BLaER1 (cell line): ENCODE results near the gene LCP2.
A peak's percentile ranks its signal among the peaks of the same experiment; 100 is the strongest.

ENCODE experiments used
- H3K27ac ChIP-seq: shearing (Covaris generic); formaldehyde crosslinking; 2 replicates; pipeline ENCODE4 v1.8.1; 2022
- H3K27me3 ChIP-seq: shearing (Covaris generic); formaldehyde crosslinking; 2 replicates; pipeline ENCODE4 v1.8.1; 2022
- H3K36me3 ChIP-seq: shearing (Covaris generic); formaldehyde crosslinking; 2 replicates; pipeline ENCODE4 v1.8.1; 2022
- H3K4me1 ChIP-seq: shearing (Covaris generic); formaldehyde crosslinking; 2 replicates; pipeline ENCODE4 v1.8.1; 2022
- H3K4me2 ChIP-seq: shearing (Covaris generic); formaldehyde crosslinking; 2 replicates; pipeline ENCODE4 v1.8.1; 2022
- H3K4me3 ChIP-seq: shearing (Covaris generic); formaldehyde crosslinking; 2 replicates; pipeline ENCODE4 v1.8.1; 2022
- H3K9ac ChIP-seq: shearing (Covaris generic); formaldehyde crosslinking; 2 replicates; pipeline ENCODE4 v1.8.1; 2022
- H3K9me3 ChIP-seq: shearing (Covaris generic); formaldehyde crosslinking; 2 replicates; pipeline ENCODE4 v1.8.1; 2022
- H4K20me1 ChIP-seq: shearing (Covaris generic); formaldehyde crosslinking; 2 replicates; pipeline ENCODE4 v1.8.1; 2022
- Cebpa-rat ChIP-seq: shearing (Covaris generic); IDR thresholded peaks from 2 replicates; pipeline ENCODE4 v1.8.1; 2022

The LCP2 gene

DNA sequence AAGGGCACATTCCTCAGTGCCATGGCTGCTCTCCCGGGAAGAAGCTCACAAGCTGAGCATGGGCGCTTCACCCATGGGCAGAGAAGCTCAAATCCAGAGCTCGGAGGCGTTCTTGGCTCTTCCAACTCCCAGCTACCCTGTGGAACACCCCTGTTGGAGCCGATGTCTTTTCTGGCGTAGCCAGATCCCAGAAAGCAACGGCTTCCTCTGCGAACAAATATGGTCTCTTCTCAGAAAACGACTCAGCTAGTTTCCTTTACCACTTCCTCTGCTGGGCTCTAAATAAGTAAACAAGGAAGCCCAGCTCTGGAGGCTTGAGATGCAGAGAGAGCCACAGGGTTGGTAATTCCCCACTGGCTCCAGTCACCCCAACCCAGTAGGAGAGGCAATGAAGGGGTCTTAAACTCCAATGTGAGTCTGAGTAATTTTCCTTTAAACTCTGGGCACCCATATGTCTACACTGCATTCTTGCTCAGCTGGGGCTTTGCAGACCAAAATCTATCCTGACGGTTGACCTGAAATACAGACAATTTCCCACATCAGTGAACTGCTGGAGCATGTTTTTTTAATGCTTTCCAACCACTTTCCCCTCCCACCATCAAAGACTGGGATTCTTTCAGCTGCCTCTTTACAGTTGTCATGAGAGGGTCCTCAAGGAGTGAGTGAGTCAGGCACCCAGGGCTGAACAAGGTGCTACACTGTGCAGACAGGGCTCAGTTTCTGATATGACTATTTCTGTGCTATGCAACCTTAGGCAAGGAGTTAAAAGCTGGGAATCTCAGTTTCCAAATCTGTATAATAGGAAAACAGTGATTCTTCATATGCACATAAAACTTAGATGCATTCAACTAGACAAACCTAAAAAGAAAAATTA lies at the start of gene LCP2:
LCP2 (minus strand) TSS at position 189 of the 874 bp plus-strand sequence; CDS start at position 23, 166 bp downstream.
- Histone ChIP-seq H3K9ac (peak within 1 kb of the TSS; percentile 94), H3K9me3 (no peaks in the 10 kb centered on the region), H3K4me3 (peak within 1 kb of the TSS; percentile 85)

DNA sequence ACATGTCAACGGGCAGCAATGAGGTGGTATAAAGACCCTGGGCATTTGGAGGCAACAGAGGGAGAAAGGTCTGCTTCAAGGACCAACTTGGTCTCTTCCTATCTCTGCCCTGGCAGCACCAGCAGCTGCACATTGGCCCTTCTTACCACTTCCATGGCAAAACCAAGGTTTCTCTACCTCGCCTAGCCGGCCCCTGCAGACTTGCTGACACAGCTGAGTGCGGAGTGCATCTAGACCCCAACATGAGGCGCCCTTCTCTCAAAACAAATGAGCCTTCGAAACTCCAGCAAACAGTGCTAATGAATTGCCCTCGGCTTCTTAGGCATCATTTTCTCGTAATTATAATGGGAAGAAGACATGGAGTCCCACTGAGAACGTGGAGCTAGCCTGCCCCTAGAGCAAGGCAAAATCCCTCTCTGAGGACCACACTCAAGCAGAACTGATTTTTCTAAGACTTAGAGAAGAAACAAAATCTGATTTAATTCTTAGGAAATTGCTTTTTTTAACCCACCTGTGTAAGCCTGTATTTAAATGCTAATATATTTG lies 49.5 kb upstream of the LCP2 start:
- Histone ChIP-seq H3K9me3 (peaks cover 30% of the 10 kb centered on the region), H4K20me1 (no peaks in the 10 kb centered on the region), H3K4me2 (no peak overlapping the region), H3K4me3 (no peak overlapping the region), H3K27ac (no peak overlapping the region), H3K36me3 (no peaks in the 10 kb centered on the region), H3K4me1 (peaks cover 25% of the 10 kb centered on the region), H3K9ac (no peak overlapping the region), H3K27me3 (no peaks in the 10 kb centered on the region)
- no peak for TF ChIP-seq Cebpa-rat

More for the DNA sequence above, at the start of gene LCP2:
- Histone ChIP-seq H3K4me1 (peaks cover 86% of the 10 kb centered on the region), H3K27me3 (no peaks in the 10 kb centered on the region), H3K27ac (peak within 1 kb of the TSS; percentile 95), H3K4me2 (peak within 1 kb of the TSS; percentile 96), H3K36me3 (peaks cover 4% of the 10 kb centered on the region), H4K20me1 (peaks cover 34% of the 10 kb centered on the region)
- TF ChIP-seq Cebpa-rat = no peak

- TF ChIP-seq Cebpa-rat = no peak
- no peaks in the 10 kb centered on the region for H4K20me1 ChIP-seq
- peaks cover 22% of the 10 kb centered on the region for H3K4me1 ChIP-seq
- peaks cover 41% of the 10 kb centered on the region for H3K9me3 ChIP-seq
- H3K27me3 ChIP-seq = no peaks in the 10 kb centered on the region
- no peak overlapping the region for H3K4me3 ChIP-seq
- H3K4me2 ChIP-seq = peak overlapping the region; percentile 7; the same call in 1 of the 2 replicates
- no peak overlapping the region for H3K9ac ChIP-seq
- no peaks in the 10 kb centered on the region for H3K36me3 ChIP-seq
- no peak overlapping the region for H3K27ac ChIP-seq
Observed at GRCh38 chr5:170345971-170346370, 48.4 kb upstream of the LCP2 start.

DNA sequence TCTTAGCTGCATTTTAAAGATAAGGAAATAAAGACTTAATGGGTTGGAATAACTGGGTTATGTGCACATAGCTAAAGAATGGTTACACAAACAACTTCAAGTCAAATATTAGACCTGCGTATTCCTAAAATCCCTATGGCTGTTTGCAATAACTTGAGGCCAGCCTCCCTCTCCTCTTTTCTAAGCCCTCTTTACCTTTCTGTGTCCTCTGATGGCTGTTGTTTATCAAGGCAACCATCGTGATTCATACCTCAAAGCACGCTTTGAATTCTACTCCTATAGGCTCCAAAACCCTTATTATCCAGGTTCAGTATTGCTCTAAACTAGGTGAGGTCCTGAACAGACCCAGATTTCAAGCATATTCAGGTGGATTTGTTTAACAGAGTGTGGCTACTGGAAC lies 45.6 kb upstream of the LCP2 start:
- no peaks in the 10 kb centered on the region for H4K20me1 ChIP-seq
- H3K9ac ChIP-seq = no peak overlapping the region
- H3K4me1 ChIP-seq = peaks cover 32% of the 10 kb centered on the region
- H3K27me3 ChIP-seq = no peaks in the 10 kb centered on the region
- no peak overlapping the region for H3K27ac ChIP-seq
- H3K36me3 ChIP-seq = no peaks in the 10 kb centered on the region
- H3K4me2 ChIP-seq = no peak overlapping the region
- H3K4me3 ChIP-seq = no peak overlapping the region
- TF ChIP-seq Cebpa-rat = no peak
- peaks cover 41% of the 10 kb centered on the region for H3K9me3 ChIP-seq

GRCh38 chr5:170342153-170342725 lies 44.7 kb upstream of the LCP2 start:
- no peak overlapping the region for H3K27ac ChIP-seq
- peaks cover 41% of the 10 kb centered on the region for H3K9me3 ChIP-seq
- peaks cover 32% of the 10 kb centered on the region for H3K4me1 ChIP-seq
- H3K27me3 ChIP-seq = no peaks in the 10 kb centered on the region
- no peak overlapping the region for H3K4me3 ChIP-seq
- no peak for TF ChIP-seq Cebpa-rat
- no peaks in the 10 kb centered on the region for H3K36me3 ChIP-seq
- H3K4me2 ChIP-seq = no peak overlapping the region
- no peak overlapping the region for H3K9ac ChIP-seq
- H4K20me1 ChIP-seq = no peaks in the 10 kb centered on the region

- peaks cover 37% of the 10 kb centered on the region for H3K4me1 ChIP-seq
- H3K36me3 ChIP-seq = no peaks in the 10 kb centered on the region
- no peaks in the 10 kb centered on the region for H3K27me3 ChIP-seq
- peaks cover 41% of the 10 kb centered on the region for H3K9me3 ChIP-seq
- H3K4me3 ChIP-seq = no peak overlapping the region
- H3K27ac ChIP-seq = no peak overlapping the region
- no peak overlapping the region for H3K4me2 ChIP-seq
- H3K9ac ChIP-seq = no peak overlapping the region
- H4K20me1 ChIP-seq = no peaks in the 10 kb centered on the region
- TF ChIP-seq Cebpa-rat = no peak
Observed at GRCh38 chr5:170341545-170341944, 44.0 kb upstream of the LCP2 start.

- H4K20me1 ChIP-seq = no peaks in the 10 kb centered on the region
- peak overlapping the region; percentile 55; the same call in 1 of the 2 replicates for H3K4me2 ChIP-seq
- no peaks in the 10 kb centered on the region for H3K36me3 ChIP-seq
- H3K27me3 ChIP-seq = no peaks in the 10 kb centered on the region
- H3K9ac ChIP-seq = no peak overlapping the region
- TF ChIP-seq Cebpa-rat = no peak
- H3K4me1 ChIP-seq = peaks cover 34% of the 10 kb centered on the region
- H3K27ac ChIP-seq = no peak overlapping the region
- H3K9me3 ChIP-seq = peaks cover 35% of the 10 kb centered on the region
- no peak overlapping the region for H3K4me3 ChIP-seq
Observed at GRCh38 chr5:170339780-170340167, 42.2 kb upstream of the LCP2 start.

GRCh38 chr5:170338933-170339779 lies 41.6 kb upstream of the LCP2 start:
- no peaks in the 10 kb centered on the region for H3K36me3 ChIP-seq
- H3K27ac ChIP-seq = 0 out of 2 replicates have a peak overlapping the region, but pooled peaks have one; percentile 5
- no peaks in the 10 kb centered on the region for H3K27me3 ChIP-seq
- H4K20me1 ChIP-seq = no peaks in the 10 kb centered on the region
- H3K9me3 ChIP-seq = peaks cover 28% of the 10 kb centered on the region
- no peak overlapping the region for H3K4me3 ChIP-seq
- peaks cover 40% of the 10 kb centered on the region for H3K4me1 ChIP-seq
- no peak for TF ChIP-seq Cebpa-rat
- peak overlapping the region; percentile 55 for H3K4me2 ChIP-seq
- H3K9ac ChIP-seq = no peak overlapping the region

DNA sequence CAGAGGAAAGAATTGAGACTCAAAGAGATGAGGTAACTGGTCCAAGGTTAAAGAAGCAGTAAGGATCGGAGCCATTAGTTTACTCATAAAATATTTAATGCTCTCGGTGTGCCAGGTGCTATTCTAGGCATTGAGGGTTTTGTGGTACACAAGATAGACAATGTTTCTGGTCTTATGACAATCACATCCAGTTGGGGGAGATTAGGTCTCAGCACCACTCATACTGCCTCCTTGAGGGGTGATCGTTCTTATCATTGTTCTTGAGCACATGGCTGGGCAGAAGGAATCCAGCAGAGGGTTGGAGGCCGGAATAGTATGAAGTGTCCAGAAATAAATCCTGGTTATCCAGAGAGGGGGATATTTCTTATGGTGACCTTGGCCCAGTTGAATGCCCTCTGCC lies 40.7 kb upstream of the LCP2 start:
- Histone ChIP-seq H3K4me2 (no peak overlapping the region), H3K36me3 (no peaks in the 10 kb centered on the region), H3K9ac (no peak overlapping the region), H3K4me1 (peaks cover 49% of the 10 kb centered on the region), H3K9me3 (peaks cover 22% of the 10 kb centered on the region), H3K4me3 (no peak overlapping the region), H4K20me1 (no peaks in the 10 kb centered on the region), H3K27me3 (no peaks in the 10 kb centered on the region), H3K27ac (no peak overlapping the region)
- TF ChIP-seq Cebpa-rat = no peak
